Neural cell (in vitro differentiated cells): ENCODE measurements around the gene PTPRK.

Experiments used
- EZH2 ChIP-seq: fragments of 200-600, 300-800 bp; shearing (Covaris generic), sonication (generic); IDR thresholded peaks from 2 replicates; pipeline ENCODE4 v1.6.1; 2014; ENCODE audit warnings: antibody characterized with exemption, low read length, borderline replicate concordance, mild to moderate bottlenecking; ENCODE audit not compliant: insufficient read depth, poor library complexity, severe bottlenecking
- POLR2AphosphoS5 ChIP-seq: IDR thresholded peaks from 2 replicates; pipeline ENCODE4 v1.6.1; 2012
- TF ChIP-seq, protein P1 (sequence below): fragments of 450-650 bp; IDR thresholded peaks from 2 replicates; pipeline ENCODE4 v1.5.1; 2014; ENCODE audit warnings: antibody characterized with exemption, mild to moderate bottlenecking, moderate library complexity; ENCODE audit not compliant: poor library complexity, severe bottlenecking
- TF ChIP-seq, protein P2 (sequence below): IDR thresholded peaks from 2 replicates; pipeline ENCODE4 v1.6.1; 2012; ENCODE audit warnings: borderline replicate concordance

DNA sequence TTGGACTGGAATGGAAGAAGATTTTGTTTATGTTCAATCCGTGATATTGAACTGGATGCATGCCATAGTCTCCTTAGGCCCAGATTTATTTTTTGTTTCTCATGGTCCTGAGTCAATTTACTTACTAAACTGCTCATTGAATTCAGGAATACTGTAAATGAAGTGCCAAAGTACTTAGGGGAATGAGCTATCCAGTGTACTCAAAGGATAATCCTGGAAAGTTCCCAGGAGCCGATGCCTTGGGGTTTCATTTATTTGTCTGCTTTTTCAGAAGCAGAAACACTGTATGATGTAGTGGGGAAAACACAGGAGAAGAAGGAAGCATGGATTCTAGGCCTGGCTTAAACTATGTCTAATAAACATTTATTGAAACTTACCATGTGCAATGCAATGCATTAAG is 563.4 kb downstream of the PTPRK start:
- TF ChIP-seq, protein P1, sequence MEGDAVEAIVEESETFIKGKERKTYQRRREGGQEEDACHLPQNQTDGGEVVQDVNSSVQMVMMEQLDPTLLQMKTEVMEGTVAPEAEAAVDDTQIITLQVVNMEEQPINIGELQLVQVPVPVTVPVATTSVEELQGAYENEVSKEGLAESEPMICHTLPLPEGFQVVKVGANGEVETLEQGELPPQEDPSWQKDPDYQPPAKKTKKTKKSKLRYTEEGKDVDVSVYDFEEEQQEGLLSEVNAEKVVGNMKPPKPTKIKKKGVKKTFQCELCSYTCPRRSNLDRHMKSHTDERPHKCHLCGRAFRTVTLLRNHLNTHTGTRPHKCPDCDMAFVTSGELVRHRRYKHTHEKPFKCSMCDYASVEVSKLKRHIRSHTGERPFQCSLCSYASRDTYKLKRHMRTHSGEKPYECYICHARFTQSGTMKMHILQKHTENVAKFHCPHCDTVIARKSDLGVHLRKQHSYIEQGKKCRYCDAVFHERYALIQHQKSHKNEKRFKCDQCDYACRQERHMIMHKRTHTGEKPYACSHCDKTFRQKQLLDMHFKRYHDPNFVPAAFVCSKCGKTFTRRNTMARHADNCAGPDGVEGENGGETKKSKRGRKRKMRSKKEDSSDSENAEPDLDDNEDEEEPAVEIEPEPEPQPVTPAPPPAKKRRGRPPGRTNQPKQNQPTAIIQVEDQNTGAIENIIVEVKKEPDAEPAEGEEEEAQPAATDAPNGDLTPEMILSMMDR: no peak
- TF ChIP-seq EZH2: no peak
- TF ChIP-seq, protein P2, sequence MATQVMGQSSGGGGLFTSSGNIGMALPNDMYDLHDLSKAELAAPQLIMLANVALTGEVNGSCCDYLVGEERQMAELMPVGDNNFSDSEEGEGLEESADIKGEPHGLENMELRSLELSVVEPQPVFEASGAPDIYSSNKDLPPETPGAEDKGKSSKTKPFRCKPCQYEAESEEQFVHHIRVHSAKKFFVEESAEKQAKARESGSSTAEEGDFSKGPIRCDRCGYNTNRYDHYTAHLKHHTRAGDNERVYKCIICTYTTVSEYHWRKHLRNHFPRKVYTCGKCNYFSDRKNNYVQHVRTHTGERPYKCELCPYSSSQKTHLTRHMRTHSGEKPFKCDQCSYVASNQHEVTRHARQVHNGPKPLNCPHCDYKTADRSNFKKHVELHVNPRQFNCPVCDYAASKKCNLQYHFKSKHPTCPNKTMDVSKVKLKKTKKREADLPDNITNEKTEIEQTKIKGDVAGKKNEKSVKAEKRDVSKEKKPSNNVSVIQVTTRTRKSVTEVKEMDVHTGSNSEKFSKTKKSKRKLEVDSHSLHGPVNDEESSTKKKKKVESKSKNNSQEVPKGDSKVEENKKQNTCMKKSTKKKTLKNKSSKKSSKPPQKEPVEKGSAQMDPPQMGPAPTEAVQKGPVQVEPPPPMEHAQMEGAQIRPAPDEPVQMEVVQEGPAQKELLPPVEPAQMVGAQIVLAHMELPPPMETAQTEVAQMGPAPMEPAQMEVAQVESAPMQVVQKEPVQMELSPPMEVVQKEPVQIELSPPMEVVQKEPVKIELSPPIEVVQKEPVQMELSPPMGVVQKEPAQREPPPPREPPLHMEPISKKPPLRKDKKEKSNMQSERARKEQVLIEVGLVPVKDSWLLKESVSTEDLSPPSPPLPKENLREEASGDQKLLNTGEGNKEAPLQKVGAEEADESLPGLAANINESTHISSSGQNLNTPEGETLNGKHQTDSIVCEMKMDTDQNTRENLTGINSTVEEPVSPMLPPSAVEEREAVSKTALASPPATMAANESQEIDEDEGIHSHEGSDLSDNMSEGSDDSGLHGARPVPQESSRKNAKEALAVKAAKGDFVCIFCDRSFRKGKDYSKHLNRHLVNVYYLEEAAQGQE: no peak
- TF ChIP-seq POLR2AphosphoS5: no peak
